ENCODE measurements around the gene MARS2.
"Not testable (repeated sequence)": the region's sequence is repeated elsewhere in the genome, so short reads cannot be mapped to it uniquely, and the experiment has no call there.

Gene MARS2

GRCh38 chr2:197710424-197711042 is 5.4 kb downstream of the MARS2 start:
- Histone ChIP-seq H3K4me1 (peaks cover 5% of the 10 kb centered on the region), H3K36me3 (replicated peaks) (peaks cover 6% of the 10 kb centered on the region), H3K4me3 (no peak overlapping the region), H3K9me3 (no peaks in the 10 kb centered on the region), H3K27me3 (ENCODE audit: low read depth) (no peaks in the 10 kb centered on the region)
- no peak for DNase-seq (ENCODE audit: low spot score in 2 of 2)
- in situ Hi-C loops (cut with MboI; ENCODE audit: low sequenced_read_pairs) = no loop called here

- Histone ChIP-seq H3K27me3 (ENCODE audit: low read depth) (no peaks in the 10 kb centered on the region), H3K4me3 (no peak overlapping the region), H3K9me3 (no peaks in the 10 kb centered on the region), H3K4me1 (peaks cover 5% of the 10 kb centered on the region), H3K36me3 (replicated peaks) (peaks cover 6% of the 10 kb centered on the region)
- in situ Hi-C loops (cut with MboI; ENCODE audit: low sequenced_read_pairs) = no loop called here
- no peak for DNase-seq (ENCODE audit: low spot score in 2 of 2)
These were observed 6.4 kb downstream of the MARS2 start for GRCh38 chr2:197711578-197711977.

GRCh38 chr2:197713271-197713670 is 8.1 kb downstream of the MARS2 start:
- H3K36me3 ChIP-seq (replicated peaks) = peaks cover 4% of the 10 kb centered on the region
- no peaks in the 10 kb centered on the region for H3K9me3 ChIP-seq
- in situ Hi-C loops (cut with MboI; ENCODE audit: low sequenced_read_pairs) = no loop called here
- no peak for DNase-seq (ENCODE audit: low spot score in 2 of 2)
- H3K4me1 ChIP-seq = peaks cover 4% of the 10 kb centered on the region
- H3K27me3 ChIP-seq (ENCODE audit: low read depth) = no peaks in the 10 kb centered on the region
- no peak overlapping the region for H3K4me3 ChIP-seq

DNA sequence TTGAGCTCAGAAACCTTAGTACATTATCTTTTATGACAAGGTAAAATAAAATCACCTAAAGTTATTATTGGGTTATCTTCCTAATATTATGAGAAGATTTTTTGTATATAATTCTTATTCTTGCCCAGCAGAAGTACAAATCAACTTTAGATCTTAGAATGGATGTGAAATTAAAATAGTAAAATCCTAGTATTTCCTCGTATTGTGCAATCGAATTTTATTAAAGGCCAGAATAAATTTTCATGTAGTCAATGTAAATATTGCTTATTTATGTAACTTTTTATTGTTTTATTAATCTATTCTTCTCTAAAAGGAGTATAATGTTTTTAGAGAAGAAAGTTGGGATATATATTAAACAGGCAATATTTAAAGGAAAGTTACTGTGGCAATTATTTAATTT is 12.7 kb downstream of the MARS2 start:
- Histone ChIP-seq H3K9me3 (no peaks in the 10 kb centered on the region), H3K4me3 (no peak overlapping the region), H3K4me1 (no peaks in the 10 kb centered on the region), H3K36me3 (replicated peaks) (no peaks in the 10 kb centered on the region), H3K27me3 (ENCODE audit: low read depth) (no peaks in the 10 kb centered on the region)
- in situ Hi-C loops (cut with MboI; ENCODE audit: low sequenced_read_pairs) = no loop called here
- DNase-seq (ENCODE audit: low spot score in 2 of 2) = no peak

- no peak for DNase-seq (ENCODE audit: low spot score in 2 of 2)
- no peaks in the 10 kb centered on the region for H3K9me3 ChIP-seq
- in situ Hi-C loops (cut with MboI; ENCODE audit: low sequenced_read_pairs) = no loop called here
- no peaks in the 10 kb centered on the region for H3K36me3 ChIP-seq (replicated peaks)
- no peaks in the 10 kb centered on the region for H3K27me3 ChIP-seq (ENCODE audit: low read depth)
- no peaks in the 10 kb centered on the region for H3K4me1 ChIP-seq
- no peak overlapping the region for H3K4me3 ChIP-seq
These were observed 21.8 kb downstream of the MARS2 start for GRCh38 chr2:197727011-197727410.

- H3K4me1 ChIP-seq; H3K9me3 ChIP-seq; H3K4me3 ChIP-seq; in situ Hi-C loops (cut with MboI; ENCODE audit: low sequenced_read_pairs); H3K36me3 ChIP-seq (replicated peaks); DNase-seq (ENCODE audit: low spot score in 2 of 2); H3K27me3 ChIP-seq (ENCODE audit: low read depth): not testable (repeated sequence)
These were observed 23.7 kb downstream of the MARS2 start for GRCh38 chr2:197728555-197729544.

DNA sequence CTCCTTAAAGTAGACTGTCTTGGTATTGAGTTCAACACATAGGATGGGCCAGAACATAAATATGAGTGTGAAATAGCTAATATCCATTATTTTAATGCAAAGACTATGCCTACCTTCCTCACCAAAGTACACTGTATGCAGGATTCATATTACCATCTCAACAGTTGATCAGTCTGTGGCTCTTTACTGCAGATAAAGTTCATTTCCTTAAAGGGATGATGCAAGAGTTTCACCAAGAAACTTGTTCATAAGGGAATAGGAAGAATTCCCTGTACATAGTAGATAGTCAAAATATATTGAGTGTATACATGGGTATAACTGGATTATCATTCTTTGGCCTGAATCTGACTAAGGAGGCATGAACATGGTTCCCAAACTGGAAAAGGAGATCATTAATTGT is 35.0 kb downstream of the MARS2 start:
- in situ Hi-C loops (cut with MboI; ENCODE audit: low sequenced_read_pairs) = no loop called here

More for the DNA sequence above, 35.0 kb downstream of the MARS2 start:
- Histone ChIP-seq H3K36me3 (replicated peaks) (no peaks in the 10 kb centered on the region), H3K4me1 (no peaks in the 10 kb centered on the region), H3K27me3 (ENCODE audit: low read depth) (no peaks in the 10 kb centered on the region), H3K9me3 (no peaks in the 10 kb centered on the region), H3K4me3 (no peak overlapping the region)
- no peak for DNase-seq (ENCODE audit: low spot score in 2 of 2)
